Lower leg skin (tissue), 4 donors: ENCODE results near the gene MAN2A1. TPM values are rescaled to one million over a fixed set of nuclear protein-coding genes. Genes with fewer than 3 reads are reported as not detected.

Experiments
- DNase-seq, 2 donors: peaks; one replicate each; pipeline ENCODE4 v3.0.0-alpha.2; 2019; ENCODE audit warnings: low spot score in 2 of 2
- H3K4me3 ChIP-seq: fragments of 200-600 bp; sonication (generic); 2 replicates; pipeline ENCODE4 v1.5.1; 2017; ENCODE audit warnings: mild to moderate bottlenecking, low read depth; ENCODE audit not compliant: poor library complexity, severe bottlenecking
- CTCF ChIP-seq, 3 donors: fragments of 450-650 bp; IDR thresholded peaks; one replicate each; pipeline ENCODE4 v1.5.1; 2016; ENCODE audit warnings: antibody characterized with exemption in 3 of 3, mild to moderate bottlenecking in 3 of 3, moderate library complexity in 2 of 3
- POLR2A ChIP-seq, 2 donors: fragments of 450-650 bp; IDR thresholded peaks; one replicate each; pipeline ENCODE4 v1.6.1; 2016 to 2017; ENCODE audit warnings: antibody characterized with exemption in 2 of 2, mild to moderate bottlenecking in 1 of 2, moderate library complexity in 1 of 2
- WGBS, 2 donors: methylation state at CpG; one replicate each; pipeline ENCODE4 v1.1.5; 2018; 5-methylcytosine and 5-hydroxymethylcytosine counted together
- intact Hi-C: fragments of 100-400 bp; cut with DNase I; formaldehyde crosslinking; loops from one replicate; pipeline ENCODE4 v1.15.0; 2023; ENCODE audit warnings: low total_unique reads
- total RNA-seq, 4 donors: library from RNA; depleted of rRNA; stranded (reverse); fragments of >200 nt; gene quantifications; one replicate each; pipeline ENCODE4 v1.1.0, GENCODE V29; 2016

The MAN2A1 gene
- total RNA-seq, 4 donors from 2014 or later = 35.0 to 45.8 (median 40.2) TPM

GRCh38 chr5:109682383-109682782, 7.3 kb upstream of the MAN2A1 start:
- 67 to 85% methylated on average over 2 of the region's 2 CpGs for WGBS, 2 donors
- DNase-seq = no peak
- intact Hi-C loops = no loop called here
- TF ChIP-seq CTCF (IDR thresholded peaks at IDR 0.05) = no peak
- no peak for TF ChIP-seq POLR2A (IDR thresholded peaks at IDR 0.05)
- H3K4me3 ChIP-seq = no peak overlapping the region

GRCh38 chr5:109685916-109686315, 3.8 kb upstream of the MAN2A1 start:
- no peak overlapping the region for H3K4me3 ChIP-seq
- intact Hi-C loops = no loop called here
- 91 to 97% methylated on average over 4 of the region's 4 CpGs for WGBS, 2 donors
- no peak for TF ChIP-seq POLR2A (IDR thresholded peaks at IDR 0.05)
- TF ChIP-seq CTCF (IDR thresholded peaks at IDR 0.05) = no peak
- no peak for DNase-seq

- no peak for DNase-seq
- intact Hi-C loops = no loop called here
- peak overlapping the region; percentile 21 for H3K4me3 ChIP-seq
- 8 to 15% methylated on average over 6 of the region's 6 CpGs for WGBS, 2 donors
- no peak for TF ChIP-seq POLR2A (IDR thresholded peaks at IDR 0.05)
- no peak for TF ChIP-seq CTCF (IDR thresholded peaks at IDR 0.05)
Measured at GRCh38 chr5:109688630-109688969, 1.1 kb upstream of the MAN2A1 start.

- intact Hi-C loops = no loop called here
- peak overlapping the region; percentile 88 for H3K4me3 ChIP-seq
- WGBS, 2 donors = 1 to 2% methylated on average over 16 to 21 of the region's 68 CpGs
- peak; percentile 71 to 96 for DNase-seq
- no peak for TF ChIP-seq CTCF (IDR thresholded peaks at IDR 0.05)
- peak in 1 of 2 donors; percentile 59 for TF ChIP-seq POLR2A (IDR thresholded peaks at IDR 0.05)
Measured at GRCh38 chr5:109688970-109689739, 572 bp upstream of the MAN2A1 start.

GRCh38 chr5:109690242-109690974, 681 bp downstream of the MAN2A1 start:
- peak; percentile 24 to 93 for DNase-seq
- H3K4me3 ChIP-seq = peak overlapping the region; percentile 88
- no peak for TF ChIP-seq CTCF (IDR thresholded peaks at IDR 0.05)
- TF ChIP-seq POLR2A (IDR thresholded peaks at IDR 0.05) = no peak
- WGBS, 2 donors = 0% methylated on average over 27 to 47 of the region's 71 CpGs
- intact Hi-C loops = no loop called here
